ENCODE data around the gene ACADL.
"Not testable (repeated sequence)": the region's sequence is repeated elsewhere in the genome, so short reads cannot be mapped to it uniquely, and the experiment has no call there.

Gene ACADL

GRCh38 chr2:210203147-210203546 lies 22.1 kb downstream of the ACADL start:
- no peak for DNase-seq (ENCODE audit: low spot score)

- DNase-seq (ENCODE audit: low spot score): no peak
These were observed 25.4 kb downstream of the ACADL start for GRCh38 chr2:210199854-210200253.

- no peak for DNase-seq (ENCODE audit: low spot score)
These were observed 26.0 kb downstream of the ACADL start for GRCh38 chr2:210199186-210199765.

- DNase-seq (ENCODE audit: low spot score): no peak
These were observed 26.9 kb downstream of the ACADL start for GRCh38 chr2:210198326-210198725.

- DNase-seq (ENCODE audit: low spot score): no peak
These were observed 27.5 kb downstream of the ACADL start for GRCh38 chr2:210197720-210198119.

GRCh38 chr2:210195101-210195852 lies 30.0 kb downstream of the ACADL start:
- peak; percentile 46 for DNase-seq (ENCODE audit: low spot score)

GRCh38 chr2:210190345-210190744 lies 34.9 kb downstream of the ACADL start:
- no peak for DNase-seq (ENCODE audit: low spot score)

GRCh38 chr2:210189452-210190138 lies 35.7 kb downstream of the ACADL start:
- no peak for DNase-seq (ENCODE audit: low spot score)

- DNase-seq (ENCODE audit: low spot score): peak; percentile 54
These were observed 36.5 kb downstream of the ACADL start for GRCh38 chr2:210188755-210189154.

GRCh38 chr2:210188190-210188589 lies 37.1 kb downstream of the ACADL start:
- peak; percentile 20 for DNase-seq (ENCODE audit: low spot score)

- not testable (repeated sequence) for DNase-seq (ENCODE audit: low spot score)
These were observed 41.3 kb downstream of the ACADL start for GRCh38 chr2:210183936-210184335.

- DNase-seq (ENCODE audit: low spot score): not testable (repeated sequence)
These were observed 43.6 kb downstream of the ACADL start for GRCh38 chr2:210181606-210182088.

GRCh38 chr2:210181033-210181605 lies 44.1 kb downstream of the ACADL start:
- DNase-seq (ENCODE audit: low spot score): not testable (repeated sequence)

- DNase-seq (ENCODE audit: low spot score): no peak
These were observed 44.8 kb downstream of the ACADL start for GRCh38 chr2:210180477-210180876.

- no peak for DNase-seq (ENCODE audit: low spot score)
These were observed 45.8 kb downstream of the ACADL start for GRCh38 chr2:210179351-210179990.

GRCh38 chr2:210177769-210178168 lies 47.5 kb downstream of the ACADL start:
- DNase-seq (ENCODE audit: low spot score): no peak

- DNase-seq (ENCODE audit: low spot score): not testable (repeated sequence)
These were observed 48.1 kb downstream of the ACADL start for GRCh38 chr2:210177115-210177514.

- DNase-seq (ENCODE audit: low spot score): no peak
These were observed 51.2 kb downstream of the ACADL start for GRCh38 chr2:210174086-210174485.

GRCh38 chr2:210172219-210172575 lies 53.0 kb downstream of the ACADL start:
- DNase-seq (ENCODE audit: low spot score): no peak

GRCh38 chr2:210171309-210172218 lies 53.7 kb downstream of the ACADL start, which contains the start of gene KANSL1L:
KANSL1L (minus strand) TSS chr2:210171409; CDS start chr2:210154582, 16,827 bp downstream.
- DNase-seq (ENCODE audit: low spot score): peak; percentile 94
